ENCODE measurements around the gene ZNF408.

The ZNF408 gene

DNA sequence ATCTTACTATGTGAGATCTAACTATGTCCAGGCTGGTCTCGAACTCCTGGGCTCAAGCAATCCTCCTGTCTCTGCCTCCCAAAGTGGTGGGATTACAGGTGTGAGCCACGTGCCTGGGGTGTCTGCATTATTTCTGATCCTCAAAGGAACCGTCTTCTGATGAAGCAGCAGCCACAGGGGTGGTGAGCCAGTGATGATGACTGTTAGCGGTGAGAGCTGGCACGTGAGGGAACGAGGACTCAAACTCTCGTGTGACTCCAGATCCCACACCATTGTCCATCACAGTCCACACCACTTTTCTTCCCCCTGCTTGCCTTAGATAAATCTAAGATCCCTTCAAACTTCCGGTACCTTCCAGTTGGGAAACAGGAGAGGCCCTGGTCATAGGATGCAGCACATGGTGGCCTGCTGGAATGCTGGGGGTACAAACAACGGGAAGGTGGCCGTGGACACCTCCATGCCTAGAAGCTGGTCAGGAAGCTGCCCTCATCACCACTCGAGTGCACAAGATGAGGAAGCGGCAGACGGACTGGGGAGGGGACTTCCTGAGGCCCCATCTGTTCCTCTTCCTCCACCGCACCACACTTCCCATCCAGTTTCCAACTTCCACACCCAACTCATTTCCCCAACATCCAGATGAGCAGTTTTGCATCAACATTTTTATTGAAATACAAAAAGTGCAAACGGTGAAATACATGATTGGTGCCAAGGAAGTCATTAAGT, 24.2 kb upstream of the ZNF408 start:
- no peak for DNase-seq (ENCODE audit: low read depth in 2 of 2)

DNA sequence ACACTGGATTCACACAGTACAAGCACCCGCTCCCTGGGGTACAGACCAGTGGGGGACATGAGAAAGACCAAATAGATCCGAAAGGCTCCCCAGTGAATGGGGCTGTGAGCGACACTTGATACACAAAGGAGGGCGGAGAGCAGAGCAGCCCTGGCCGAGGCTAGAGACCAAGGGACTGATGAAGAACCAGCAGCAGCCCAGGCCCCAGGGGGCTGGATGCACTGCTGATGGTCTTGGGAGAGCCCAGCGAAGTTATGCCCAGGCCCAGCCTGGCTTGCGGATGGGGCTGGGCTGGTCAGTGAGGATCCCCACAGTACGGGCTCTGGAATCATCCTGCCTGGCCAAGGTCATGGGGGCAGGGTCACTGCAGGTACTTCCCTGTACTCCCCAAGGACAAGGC, 23.7 kb upstream of the ZNF408 start:
- no peak for DNase-seq (ENCODE audit: low read depth in 2 of 2)

DNA sequence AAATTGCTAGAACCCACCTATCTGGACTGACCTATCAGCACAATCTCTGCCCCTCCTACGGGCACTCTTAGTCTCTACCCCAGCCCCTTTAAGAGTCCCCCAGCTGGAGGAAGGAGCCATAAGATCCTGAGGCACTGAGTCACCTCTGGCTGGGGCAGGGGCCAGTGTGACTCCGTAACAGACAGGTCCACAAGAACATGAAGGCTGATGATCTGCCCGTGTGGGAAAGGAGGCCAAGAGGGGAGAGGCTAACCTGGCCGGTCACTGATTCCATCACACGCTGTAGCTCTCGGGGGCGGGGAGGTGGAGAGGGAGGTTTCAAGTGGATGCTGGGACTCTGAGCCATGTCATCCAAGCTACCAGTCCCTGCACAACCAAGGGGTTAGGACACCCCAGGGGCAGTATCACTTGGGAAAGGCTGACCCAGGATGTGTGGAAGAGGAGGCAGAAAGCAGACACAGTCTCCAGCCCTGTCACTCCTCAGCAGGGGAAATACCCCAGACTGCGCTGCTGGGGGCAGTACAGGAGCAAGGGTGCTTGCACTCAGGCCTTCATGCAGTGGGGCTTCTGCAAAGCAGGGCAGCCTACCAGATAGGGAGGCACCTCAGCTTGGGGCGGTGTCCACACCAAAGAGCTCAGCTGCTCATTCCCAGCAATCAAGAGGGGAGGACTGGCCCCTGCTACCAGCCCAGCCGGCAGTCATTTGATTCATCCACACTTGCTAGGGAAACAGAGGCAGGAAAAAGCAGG, 22.7 kb upstream of the ZNF408 start:
- DNase-seq (ENCODE audit: low read depth in 2 of 2): no peak

DNA sequence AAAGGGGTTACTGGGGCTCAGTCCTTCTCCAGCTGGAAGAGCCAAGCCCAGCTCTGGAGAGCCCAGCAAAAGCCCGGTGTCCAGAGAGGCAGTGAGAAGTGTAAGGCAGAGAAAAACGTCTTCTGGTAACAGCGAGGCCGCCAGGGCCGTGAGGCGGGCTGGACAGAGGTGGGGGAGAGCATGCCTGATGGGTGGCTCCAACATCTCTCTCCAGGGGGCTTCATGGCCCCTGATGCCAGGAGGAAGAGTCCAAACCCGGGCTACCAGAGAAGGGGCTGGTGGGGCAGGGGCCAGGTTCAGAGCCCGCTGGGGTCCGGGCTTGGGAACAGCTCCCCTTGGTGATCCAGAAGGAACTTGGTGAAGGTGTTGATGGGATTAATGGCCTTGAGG, 22.1 kb upstream of the ZNF408 start:
- DNase-seq (ENCODE audit: low read depth in 2 of 2): no peak

DNA sequence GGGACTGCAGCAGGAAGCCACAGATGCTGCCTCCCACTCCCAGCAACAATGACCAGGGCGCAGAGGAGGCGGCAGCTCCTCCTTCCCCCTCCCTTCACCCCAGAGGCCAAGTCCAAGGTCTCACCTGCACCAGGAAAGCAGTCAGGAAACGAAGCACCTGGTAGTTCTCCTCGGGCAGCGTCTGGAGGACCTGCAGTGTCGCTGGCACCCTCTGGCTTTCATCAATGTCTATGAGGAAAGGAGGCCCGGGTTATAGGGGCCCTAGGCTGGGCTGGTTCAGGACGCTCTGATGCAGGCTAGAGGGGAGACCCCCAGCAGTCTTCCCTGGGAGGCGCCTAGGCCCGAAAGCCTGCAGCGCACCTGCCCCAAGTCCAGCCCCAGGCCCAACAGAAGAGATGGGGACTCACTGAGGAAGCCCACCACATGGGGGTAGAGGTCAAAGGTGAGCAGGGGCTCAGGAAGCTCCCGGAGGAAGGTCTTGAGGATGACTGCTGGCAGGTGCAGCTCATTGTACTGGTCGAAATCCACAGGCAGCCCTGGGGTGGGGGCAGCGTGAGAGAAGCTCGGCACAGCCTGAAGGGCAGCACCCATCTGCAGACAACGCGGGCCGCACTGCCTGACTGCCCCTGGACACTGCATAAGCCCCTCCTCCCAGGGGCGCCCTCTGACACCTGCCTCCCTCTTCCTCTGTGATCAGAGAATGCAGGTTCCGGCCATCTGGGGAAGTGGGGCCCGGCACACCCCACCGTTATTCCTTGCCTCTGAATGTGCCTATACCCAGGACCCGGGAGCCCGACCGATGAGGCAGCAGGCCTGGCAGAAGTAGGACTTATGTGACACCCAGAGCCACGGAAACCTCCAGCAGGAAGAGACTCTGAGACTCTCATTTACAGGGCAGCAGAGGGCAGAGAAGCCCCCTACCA, 21.3 kb upstream of the ZNF408 start:
- DNase-seq (ENCODE audit: low read depth in 2 of 2): no peak

DNA sequence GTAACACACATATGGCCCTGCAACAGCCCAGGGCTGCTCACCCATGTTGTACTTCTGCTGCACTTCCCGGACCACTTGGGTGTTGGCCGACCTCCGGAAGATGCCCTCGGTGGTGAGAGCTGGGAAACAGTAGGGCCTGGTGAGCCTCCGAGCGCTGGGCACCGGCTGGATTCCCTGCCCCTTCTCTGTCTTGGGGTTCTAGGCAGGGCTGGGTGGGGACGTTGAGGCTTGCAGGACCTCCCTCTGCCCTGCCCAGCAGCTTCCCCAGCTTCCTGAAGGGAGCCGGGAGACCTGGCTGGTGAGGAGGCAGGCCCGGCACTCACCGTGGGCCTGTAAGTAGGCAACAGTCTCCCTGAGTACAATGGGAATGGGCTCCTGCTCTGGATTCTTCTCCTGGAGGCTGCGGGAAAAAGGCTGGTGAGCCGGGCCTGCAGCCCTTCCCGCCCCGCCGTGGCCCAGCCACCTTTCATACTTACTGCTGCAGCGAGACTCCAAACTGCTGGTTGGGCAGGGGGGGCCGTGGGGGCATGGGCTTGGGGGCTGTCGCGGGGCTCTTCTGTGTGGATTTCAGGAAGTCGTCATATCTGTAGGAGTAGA, 20.6 kb upstream of the ZNF408 start:
- DNase-seq (ENCODE audit: low read depth in 2 of 2): no peak

DNA sequence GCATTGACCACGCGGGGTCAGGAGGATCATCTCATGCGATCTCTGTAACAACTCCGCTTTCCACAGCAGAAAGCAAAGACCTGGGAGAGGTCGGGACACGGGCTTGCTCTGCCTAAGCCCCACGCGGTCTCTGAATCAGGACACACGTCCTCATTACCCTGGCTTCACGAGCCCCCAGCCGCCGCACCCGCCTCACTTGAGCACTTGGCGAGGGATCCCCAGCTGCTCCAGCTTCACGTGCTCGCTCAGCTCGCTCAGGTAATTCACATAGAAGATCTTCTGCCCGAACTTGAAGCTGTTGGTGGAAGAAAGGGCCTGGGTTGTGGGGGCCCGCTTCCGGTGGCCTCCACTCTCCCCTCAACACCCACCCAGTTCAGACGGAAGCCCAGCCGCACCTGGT, 20.0 kb upstream of the ZNF408 start:
- DNase-seq (ENCODE audit: low read depth in 2 of 2): no peak

DNA sequence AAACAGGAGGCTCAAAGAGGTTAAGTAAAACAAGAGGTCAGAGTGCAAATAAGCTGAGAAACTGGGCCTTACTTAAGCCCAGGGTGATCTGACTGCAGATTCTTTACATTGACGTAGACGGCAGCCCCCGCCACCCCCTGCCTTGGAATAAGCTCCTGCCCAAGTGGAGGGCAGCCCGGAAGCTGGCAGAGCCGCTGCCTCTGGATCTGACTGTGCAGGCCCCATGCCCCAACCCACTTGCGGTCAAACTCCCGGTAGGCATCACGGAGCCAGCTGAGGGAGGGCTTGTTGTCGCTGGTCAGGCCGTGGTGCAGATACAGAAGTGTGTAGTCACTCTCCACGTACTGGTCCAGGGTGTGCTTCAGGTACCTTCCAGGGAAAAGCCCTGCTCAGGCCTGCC, 19.0 kb upstream of the ZNF408 start:
- no peak for DNase-seq (ENCODE audit: low read depth in 2 of 2)

DNA sequence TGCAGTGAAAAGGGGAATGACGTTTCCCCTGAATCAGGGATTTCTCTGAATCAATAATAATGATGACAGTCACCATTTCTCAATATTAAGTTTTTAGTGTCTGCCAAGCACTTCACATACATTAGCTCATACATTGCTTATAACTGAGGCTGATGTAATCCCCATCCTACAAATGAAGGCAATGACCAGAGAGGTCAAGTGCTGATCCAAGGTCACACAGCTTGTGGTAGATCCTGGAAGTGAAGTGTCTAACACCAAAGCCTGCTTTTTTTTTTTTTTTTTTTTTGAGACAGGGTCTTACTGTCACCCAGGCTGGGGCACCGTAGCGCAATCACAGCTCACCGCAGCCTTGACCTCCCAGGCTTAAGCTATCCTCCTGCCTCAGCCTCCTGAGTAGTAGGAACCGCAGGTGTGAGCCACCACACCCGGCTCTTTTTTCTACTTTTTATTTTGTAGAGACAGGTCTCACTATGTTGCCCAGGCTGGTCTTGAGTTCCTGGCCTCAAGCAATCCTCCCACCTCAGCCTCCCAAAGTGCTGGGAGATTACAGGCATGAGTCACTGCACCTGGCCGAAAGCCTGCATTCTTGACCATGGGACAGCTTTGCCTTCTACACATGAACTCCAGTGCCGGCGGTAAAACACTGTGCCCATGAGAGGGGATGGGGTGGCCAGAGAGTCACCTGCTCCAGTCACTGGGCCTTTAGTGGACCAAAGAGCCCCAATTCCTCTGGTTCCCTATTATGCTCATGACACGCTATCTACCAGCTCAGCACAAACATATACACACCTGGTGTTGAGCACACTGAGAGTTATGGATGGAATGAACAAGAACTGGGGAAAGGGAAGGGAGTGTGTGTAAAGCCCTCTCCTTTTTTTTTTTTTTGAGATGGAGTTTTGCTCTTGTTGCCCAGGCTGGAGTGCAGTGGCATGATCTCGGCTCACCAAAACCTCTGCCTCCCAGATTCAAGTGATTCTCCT, 17.8 kb upstream of the ZNF408 start:
- no peak for DNase-seq (ENCODE audit: low read depth in 2 of 2)

DNA sequence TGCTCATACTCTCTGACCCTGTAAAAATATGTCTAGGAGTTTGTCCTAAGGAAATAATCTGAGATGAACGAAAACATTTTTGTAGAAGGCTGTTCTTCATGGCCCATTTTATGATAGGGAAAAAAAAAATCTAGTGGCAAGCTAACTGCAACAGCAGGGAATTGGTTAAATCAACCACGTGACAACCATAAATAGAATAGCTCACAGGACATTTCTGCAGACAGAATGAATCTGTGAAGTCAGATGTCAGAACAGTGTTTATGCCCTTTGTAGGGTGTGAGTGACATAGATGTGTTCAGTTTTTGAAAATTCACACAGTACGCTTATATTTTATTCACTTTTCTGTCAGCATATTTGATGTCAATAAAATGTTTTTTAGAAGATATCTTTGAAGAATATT, 16.5 kb upstream of the ZNF408 start:
- no peak for DNase-seq (ENCODE audit: low read depth in 2 of 2)

DNA sequence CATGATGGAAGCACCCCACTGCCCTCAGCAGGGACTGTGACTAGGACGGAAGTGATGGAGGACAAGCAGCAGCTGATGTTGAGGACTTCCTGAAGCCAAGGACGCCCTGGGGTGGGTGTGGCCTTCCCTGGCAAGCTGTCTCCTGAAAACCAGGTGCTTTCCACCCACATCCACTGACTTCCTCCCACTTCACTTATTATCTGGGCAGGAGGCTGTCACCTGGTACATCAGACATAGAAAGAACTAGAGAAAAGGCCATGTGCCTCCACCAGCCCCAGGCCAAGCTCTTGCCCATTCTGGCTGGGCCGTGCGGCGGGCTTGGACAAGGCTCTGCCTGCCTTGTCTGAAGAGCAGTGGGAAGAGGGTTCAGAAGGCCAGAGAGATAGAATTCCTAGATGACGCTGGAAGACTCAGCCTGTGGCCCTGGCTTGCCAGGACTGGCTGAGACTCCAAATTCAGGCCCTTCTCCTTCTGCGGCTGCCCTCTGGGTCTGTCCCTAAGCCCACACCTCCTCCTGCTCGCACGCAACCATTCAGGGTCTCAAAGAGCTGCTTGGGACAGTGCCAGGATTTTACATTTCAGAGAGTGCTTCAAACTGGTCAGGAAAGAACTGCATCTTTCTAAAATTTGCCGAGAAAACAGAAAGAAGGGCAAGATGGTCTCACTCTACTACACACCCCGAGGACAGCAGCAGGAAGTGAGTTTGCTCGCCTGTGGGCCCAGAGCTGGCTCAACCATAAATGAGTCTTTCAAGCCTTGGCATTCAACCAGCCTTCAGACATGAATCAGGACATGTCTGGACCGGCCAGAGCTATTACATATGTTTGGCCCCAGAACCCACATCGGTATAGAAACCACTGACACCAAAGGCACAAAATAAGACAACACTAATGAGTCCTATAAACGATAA, 13.7 kb upstream of the ZNF408 start:
- DNase-seq (ENCODE audit: low read depth in 2 of 2): no peak

DNA sequence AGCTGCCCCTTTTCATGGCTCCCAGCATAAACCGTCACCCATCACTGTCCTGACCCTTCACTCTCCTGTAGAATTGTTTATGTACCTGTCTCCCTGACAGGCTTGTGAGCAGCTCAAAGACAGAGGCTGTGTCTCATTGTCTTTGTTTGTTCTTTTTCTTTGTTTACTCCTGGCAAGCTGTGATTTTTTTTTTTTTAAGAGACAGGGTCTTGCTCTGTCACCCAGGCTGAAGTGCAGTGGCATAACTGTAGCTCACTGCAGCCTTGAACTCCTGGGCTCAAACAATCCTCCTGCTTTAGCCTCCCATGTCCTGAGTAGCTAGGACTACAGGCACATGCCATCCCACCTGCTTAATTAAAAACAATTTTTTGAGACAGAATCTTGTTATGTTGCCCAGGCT, 10.1 kb upstream of the ZNF408 start:
- no peak for DNase-seq (ENCODE audit: low read depth in 2 of 2)

DNA sequence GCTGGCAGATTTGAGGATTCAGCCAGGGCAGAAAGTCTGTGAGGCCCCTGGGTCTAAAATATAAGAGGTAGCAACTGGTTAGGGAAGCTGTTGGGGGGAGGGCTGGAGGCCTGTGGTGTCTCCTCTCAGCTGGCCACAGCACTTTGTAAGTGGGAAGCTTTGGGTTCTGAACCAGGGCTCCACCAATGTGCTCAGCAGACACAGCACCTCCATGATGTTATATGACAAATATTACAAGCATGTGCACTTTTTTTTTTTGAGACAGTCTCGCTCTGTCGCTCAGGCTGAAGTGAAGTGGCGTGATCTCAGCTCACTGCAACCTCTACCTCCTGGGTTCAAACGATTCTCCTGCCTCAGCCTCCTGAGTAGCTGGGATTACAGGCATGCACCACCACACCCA, 8.4 kb upstream of the ZNF408 start:
- DNase-seq (ENCODE audit: low read depth in 2 of 2): no peak

DNA sequence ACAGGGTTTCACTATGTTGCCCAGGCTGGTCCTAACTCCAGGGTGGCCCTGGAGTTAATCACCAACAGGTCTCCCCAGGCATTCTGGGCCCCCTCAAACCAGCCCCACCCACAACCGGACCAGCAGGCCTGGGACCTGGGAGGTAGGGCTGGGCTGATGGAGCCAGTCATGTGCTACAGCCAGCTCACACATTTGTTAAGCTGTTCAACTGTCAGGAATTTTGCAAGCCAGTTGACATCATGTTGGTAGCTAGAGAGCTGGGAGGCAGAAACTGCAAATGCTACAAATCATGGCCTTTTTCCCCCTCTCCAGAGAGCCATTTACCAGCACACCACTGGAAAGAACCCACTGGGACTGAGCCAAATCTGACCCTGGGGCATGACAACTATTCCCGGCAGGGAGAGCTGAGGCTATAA, 7.2 kb upstream of the ZNF408 start:
- DNase-seq (ENCODE audit: low read depth in 2 of 2): no peak

DNA sequence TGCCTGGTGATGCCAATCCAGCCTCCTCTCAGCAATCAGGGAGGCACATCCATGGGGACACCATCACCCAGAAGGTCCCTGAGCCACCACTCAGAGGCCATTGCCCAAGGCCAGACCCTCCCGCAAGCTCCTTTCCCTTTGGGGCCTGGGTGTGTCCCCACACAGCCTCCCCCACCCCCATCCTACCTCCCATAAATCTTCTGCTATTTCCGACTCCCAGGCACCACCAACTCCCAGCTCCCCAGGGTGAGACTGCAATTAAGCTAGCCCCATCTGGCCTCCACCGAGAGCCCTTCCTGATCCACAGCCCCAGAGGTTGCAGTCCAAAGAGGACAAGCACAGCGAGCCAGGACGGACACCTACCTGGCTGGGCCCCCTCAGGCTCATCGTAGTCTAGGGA, 6.8 kb upstream of the ZNF408 start:
- DNase-seq (ENCODE audit: low read depth in 2 of 2): no peak

DNA sequence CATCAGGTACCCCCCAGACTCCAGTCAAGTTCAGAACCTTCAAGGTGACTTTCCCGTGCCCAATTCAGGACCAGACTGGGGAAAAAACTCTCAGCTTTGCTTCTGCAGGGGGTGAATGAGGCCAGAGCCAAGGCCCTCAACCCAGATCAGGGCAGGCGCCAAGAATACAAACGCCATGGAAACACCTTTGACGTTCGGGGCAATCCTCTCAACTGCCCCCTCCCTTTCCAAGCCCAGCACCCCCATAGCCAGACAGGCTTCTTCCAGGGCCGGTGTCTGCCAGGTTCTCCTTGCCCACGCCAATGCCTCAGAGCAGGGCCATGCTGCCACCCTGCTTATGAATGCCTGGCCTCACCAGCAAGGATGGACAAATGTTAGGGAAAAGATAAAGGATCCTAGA, 6.2 kb upstream of the ZNF408 start:
- DNase-seq (ENCODE audit: low read depth in 2 of 2): no peak

DNA sequence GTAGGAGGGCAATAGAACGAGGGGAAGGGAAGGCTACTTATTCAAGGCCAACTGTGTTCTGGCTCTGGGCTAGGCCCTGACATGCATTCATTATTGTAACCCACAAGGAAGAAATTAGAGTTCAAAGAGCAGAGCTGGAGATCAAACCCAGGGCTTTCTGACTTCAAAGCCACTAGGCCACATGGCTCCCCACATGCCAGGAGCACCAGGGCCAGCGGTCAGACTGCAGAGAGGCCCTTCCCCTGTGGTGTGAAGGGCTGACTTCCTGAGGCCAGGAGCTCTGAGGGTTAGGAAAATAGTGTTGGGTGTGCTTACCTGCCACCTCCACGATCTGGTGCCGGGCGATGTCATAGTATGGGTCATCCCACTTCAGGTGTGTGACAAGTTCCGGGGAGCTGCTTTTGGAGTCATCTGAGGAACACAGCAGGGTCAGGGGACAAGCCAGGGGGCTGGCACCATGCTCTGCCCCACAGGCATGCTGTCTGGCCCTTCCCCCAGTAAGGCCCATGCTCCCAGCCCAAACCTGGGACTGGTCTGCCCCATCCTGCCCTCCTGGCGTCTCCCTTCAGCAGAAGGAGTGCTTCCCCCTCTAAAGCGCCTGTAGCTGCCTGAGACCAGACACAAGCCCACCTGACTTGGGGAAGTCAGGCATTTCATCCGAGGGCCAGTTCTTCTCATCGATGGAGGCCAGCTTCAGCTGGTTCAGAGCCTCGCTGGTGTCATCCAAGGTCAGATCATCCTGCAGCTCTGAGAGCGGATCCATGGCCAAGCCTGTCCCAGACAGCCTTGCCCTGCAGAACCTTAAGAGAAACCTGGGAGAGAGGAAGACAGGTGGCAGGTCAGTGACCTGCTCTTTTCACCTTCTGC, 5.3 kb upstream of the ZNF408 start:
- no peak for DNase-seq (ENCODE audit: low read depth in 2 of 2)

DNA sequence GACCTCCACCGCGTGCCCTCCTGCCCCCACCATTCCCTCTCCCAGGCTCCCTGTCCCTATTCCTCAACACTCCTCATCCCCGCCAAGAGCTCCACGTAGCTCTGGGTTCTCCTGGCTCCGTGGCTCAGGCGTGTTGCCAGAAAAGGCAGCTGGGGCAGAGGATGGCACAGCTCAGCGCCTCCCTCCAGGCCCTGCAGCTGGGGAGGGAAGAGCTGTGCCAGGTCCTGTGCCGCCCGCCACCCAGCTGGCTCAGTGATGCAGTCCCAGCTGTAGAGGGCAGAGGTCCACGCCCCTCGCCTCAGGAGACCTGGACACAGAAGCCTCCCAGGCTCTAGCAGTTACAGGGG, 4.6 kb upstream of the ZNF408 start:
- no peak for DNase-seq (ENCODE audit: low read depth in 2 of 2)

DNA sequence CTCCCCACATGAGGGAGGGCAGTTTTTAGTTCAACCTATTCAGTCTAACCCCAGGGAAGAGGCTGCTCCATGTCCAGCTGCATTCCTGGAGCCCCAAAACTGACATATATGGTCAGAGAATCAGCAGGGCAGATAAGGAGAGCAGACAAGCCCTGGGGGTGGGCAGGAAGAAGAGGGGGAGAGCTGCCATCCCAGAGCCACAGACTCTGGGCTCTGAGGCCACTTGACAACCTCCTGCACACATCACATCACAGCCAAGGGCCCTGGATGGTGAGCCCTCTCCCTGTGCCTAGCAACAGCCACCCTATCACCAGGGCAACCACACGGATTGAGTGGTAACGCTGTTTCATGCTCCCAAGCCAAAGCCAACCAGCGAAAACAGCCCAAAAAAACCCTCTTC, 3.5 kb upstream of the ZNF408 start:
- no peak for DNase-seq (ENCODE audit: low read depth in 2 of 2)
